GM18861 (cell line): ENCODE data around the gene PIGQ.

Source experiments
- ATAC-seq: cut with Tn5 transposase; IDR thresholded peaks from one replicate; pipeline ENCODE4 v1.9.1; 2021; ENCODE audit not compliant: unreplicated experiment

Gene PIGQ

GRCh38 chr16:533391-534123 lies 36.2 kb upstream of the PIGQ start:
- no peak for ATAC-seq

GRCh38 chr16:534135-534534 lies 35.6 kb upstream of the PIGQ start:
- no peak for ATAC-seq

GRCh38 chr16:534856-535445 lies 34.8 kb upstream of the PIGQ start:
- ATAC-seq = no peak

- no peak for ATAC-seq
Observed at GRCh38 chr16:535446-536405, 34.0 kb upstream of the PIGQ start.

GRCh38 chr16:536746-537145 lies 33.0 kb upstream of the PIGQ start:
- ATAC-seq = no peak

- ATAC-seq = no peak
Observed at GRCh38 chr16:537415-538335, 32.1 kb upstream of the PIGQ start.

GRCh38 chr16:539901-540530 lies 29.8 kb upstream of the PIGQ start:
- no peak for ATAC-seq

GRCh38 chr16:540645-541340 lies 29.0 kb upstream of the PIGQ start:
- ATAC-seq = no peak

GRCh38 chr16:543301-544164 lies 26.2 kb upstream of the PIGQ start:
- ATAC-seq = no peak

GRCh38 chr16:544517-544916 lies 25.3 kb upstream of the PIGQ start:
- ATAC-seq = no peak

- ATAC-seq = no peak
Observed at GRCh38 chr16:546909-547770, 22.6 kb upstream of the PIGQ start.

- ATAC-seq = no peak
Observed at GRCh38 chr16:548586-548985, 21.2 kb upstream of the PIGQ start.

GRCh38 chr16:549544-550263 lies 20.1 kb upstream of the PIGQ start:
- no peak for ATAC-seq

- ATAC-seq = no peak
Observed at GRCh38 chr16:551210-551609, 18.6 kb upstream of the PIGQ start.

- no peak for ATAC-seq
Observed at GRCh38 chr16:552171-552570, 17.6 kb upstream of the PIGQ start.

- no peak for ATAC-seq
Observed at GRCh38 chr16:553601-554296, 16.0 kb upstream of the PIGQ start.

GRCh38 chr16:554297-554621 lies 15.5 kb upstream of the PIGQ start:
- ATAC-seq = no peak
